HCEC 1CT (cell line): ENCODE measurements around the gene ZCCHC8.

Experiments used
- DNase-seq: peaks from one replicate; pipeline ENCODE4 v3.0.0-alpha.2; 2017

Gene ZCCHC8

DNA sequence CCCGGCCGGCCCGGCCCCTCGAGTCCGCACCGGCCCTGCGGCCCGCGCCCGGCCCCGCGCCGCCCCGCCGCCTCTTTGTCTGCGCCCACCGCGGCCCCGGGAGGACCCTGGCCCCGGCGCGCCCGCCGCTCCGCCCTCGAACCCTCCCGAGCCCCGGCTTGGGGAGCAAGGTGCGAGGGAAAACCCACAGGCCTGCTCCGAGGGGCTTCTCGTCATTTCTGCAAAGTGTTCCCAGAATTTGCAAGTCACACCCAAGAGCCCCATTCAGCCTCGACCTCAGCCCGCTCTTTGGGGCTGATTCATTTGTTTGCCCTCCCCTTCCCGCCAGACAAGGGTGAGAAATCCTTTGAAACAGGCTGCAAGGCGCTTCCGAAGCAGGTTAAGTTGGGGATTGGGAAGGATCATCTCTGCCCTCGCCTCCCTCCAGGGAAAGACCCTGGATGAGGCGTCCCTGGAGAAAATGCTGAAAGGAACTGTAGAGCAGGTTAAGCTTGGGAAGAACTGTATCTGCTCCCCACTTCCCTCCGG lies 77.9 kb downstream of the ZCCHC8 start:
- DNase-seq = peak; percentile 50

DNA sequence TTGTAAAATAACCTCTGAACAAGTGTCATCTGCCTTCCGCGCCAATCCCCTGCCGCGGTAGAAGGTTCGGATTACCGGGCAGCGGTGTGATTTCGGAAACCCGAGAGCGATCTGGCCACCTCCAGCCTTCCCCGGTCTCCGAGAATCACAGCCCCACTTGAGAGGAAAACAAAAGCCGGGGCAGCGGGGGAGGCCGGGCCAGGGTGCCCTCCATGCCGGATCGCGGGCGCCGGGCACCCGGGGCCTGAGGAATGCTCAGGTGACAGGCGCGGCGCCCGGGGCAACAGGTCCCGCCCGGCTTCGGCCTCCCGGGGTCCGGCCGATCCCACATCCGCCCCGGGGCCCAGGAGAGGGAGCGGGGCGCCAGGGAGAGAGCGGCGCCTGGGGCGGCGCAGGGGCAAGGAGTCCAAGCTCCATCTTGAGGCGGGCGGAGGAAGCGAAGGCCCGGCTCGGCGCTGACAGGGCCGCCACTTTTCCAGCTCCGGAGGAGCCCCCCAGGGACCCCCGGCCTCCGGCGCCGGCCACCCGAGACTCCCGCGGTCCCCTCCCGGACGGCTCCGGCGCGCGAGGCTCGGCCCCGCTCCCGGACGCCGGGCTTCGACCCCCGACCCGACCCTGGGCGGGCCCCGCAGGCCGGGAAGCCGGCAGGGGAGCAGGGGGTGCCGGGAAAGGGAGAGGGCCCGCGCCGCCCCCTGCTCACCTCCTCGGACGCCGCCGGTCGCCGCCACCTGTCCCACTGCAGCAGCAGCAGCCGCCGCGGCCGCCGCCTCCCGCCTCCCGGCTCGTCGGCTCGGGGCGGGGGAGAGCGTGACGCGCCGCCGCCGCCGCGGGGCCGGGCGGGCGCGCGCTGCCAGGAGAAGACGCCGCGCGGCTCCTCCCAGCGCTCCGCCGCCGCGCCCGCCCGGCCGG lies 78.7 kb downstream of the ZCCHC8 start, which contains the start of gene CLIP1:
CLIP1 (minus strand) TSS at position 849 of the 909 bp plus-strand sequence. CDS start 42,217 bp downstream, outside the sequence.
- peak; percentile 84 for DNase-seq
